Liver (tissue), 3 donors: Measurements from ENCODE around the gene OSTN.

Source experiments
- EGR1 ChIP-seq, 2 donors: IDR thresholded peaks; 2 replicates each; pipeline ENCODE4 v1.6.1; 2016 to 2018; ENCODE audit warnings: antibody characterized with exemption in 2 of 2, low read depth in 2 of 2
- FOXA1 ChIP-seq: IDR thresholded peaks from 2 replicates; pipeline ENCODE4 v1.6.1; 2016; ENCODE audit warnings: antibody characterized with exemption
- GABPA ChIP-seq, 2 donors: IDR thresholded peaks in 1 of 2; conservative IDR thresholded peaks in 1 of 2; 2 replicates each; pipeline ENCODE4 v1.6.1; 2016; ENCODE audit warnings: antibody characterized with exemption in 2 of 2, mild to moderate bottlenecking in 1 of 2, moderate library complexity in 1 of 2
- JUND ChIP-seq, 2 donors: IDR thresholded peaks; 2 replicates each; pipeline ENCODE4 v1.6.1; 2016; ENCODE audit warnings: antibody characterized with exemption in 2 of 2
- RAD21 ChIP-seq, 2 donors: IDR thresholded peaks; 2 replicates each; pipeline ENCODE4 v1.6.1; 2016; ENCODE audit warnings: antibody characterized with exemption in 2 of 2, mild to moderate bottlenecking in 2 of 2
- RXRA ChIP-seq, 2 donors: IDR thresholded peaks; 2 replicates each; pipeline ENCODE4 v1.6.1; 2017 to 2018; ENCODE audit warnings: antibody characterized with exemption in 2 of 2, mild to moderate bottlenecking in 1 of 2
- TAF1 ChIP-seq: conservative IDR thresholded peaks from 2 replicates; pipeline ENCODE4 v1.6.1; 2016; ENCODE audit warnings: antibody characterized with exemption, mild to moderate bottlenecking
- YY1 ChIP-seq: IDR thresholded peaks from 2 replicates; pipeline ENCODE4 v1.6.1; 2016; ENCODE audit warnings: antibody characterized with exemption, mild to moderate bottlenecking
- TF ChIP-seq, protein P1 (sequence below): fragments of 150-350 bp; IDR thresholded peaks from 2 replicates; pipeline ENCODE4 v1.5.1; 2017; ENCODE audit warnings: improper control_type of control experiment, low read depth, low read length; ENCODE audit not compliant: missing input control
- TF ChIP-seq, protein P2 (sequence below): IDR thresholded peaks from 2 replicates; pipeline ENCODE4 v1.6.1; 2016; ENCODE audit warnings: antibody characterized with exemption
- TF ChIP-seq, protein P3 (sequence below): IDR thresholded peaks from 2 replicates; pipeline ENCODE4 v1.6.1; 2016; ENCODE audit warnings: antibody characterized with exemption, mild to moderate bottlenecking
- TF ChIP-seq, protein P4 (sequence below): IDR thresholded peaks from 2 replicates; pipeline ENCODE4 v1.6.1; 2016; ENCODE audit warnings: antibody characterized with exemption
- donor health status: healthy.
- donor health status: healthy.

DNA sequence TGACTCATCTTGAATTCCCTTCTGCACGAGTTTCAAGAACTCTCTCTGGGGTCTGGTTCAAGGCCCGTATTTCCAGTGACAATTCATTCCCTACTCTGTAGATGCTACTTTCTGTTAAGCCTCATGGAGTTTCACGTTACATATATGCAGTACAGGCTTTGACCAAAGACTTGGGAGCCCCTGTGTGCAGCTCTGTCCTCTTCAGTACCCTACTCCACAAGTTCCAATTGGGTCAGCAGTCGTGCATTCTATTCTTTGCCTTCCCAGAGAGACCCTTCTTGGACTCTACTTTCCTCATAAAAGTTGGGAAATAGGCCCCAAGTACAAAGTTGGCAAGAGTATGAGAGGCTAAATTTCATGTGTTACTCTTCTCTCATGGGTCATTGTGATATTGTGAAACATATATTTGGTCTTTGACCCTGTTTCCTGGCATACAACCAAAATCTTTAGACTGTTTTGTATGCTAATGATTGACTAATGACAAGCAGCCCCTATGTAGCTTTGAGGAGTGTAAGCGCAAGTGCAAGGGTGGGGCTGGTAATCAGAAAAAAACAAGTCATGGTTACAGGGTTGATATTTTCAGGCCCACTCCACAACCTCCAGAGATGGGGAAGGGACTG lies 115.2 kb downstream of the OSTN start:
- TF ChIP-seq GABPA (IDR thresholded peaks at IDR 0.05 in 1 of 2, conservative IDR thresholded peaks at IDR 0.05 in 1 of 2) = no peak
- TF ChIP-seq, protein P1, sequence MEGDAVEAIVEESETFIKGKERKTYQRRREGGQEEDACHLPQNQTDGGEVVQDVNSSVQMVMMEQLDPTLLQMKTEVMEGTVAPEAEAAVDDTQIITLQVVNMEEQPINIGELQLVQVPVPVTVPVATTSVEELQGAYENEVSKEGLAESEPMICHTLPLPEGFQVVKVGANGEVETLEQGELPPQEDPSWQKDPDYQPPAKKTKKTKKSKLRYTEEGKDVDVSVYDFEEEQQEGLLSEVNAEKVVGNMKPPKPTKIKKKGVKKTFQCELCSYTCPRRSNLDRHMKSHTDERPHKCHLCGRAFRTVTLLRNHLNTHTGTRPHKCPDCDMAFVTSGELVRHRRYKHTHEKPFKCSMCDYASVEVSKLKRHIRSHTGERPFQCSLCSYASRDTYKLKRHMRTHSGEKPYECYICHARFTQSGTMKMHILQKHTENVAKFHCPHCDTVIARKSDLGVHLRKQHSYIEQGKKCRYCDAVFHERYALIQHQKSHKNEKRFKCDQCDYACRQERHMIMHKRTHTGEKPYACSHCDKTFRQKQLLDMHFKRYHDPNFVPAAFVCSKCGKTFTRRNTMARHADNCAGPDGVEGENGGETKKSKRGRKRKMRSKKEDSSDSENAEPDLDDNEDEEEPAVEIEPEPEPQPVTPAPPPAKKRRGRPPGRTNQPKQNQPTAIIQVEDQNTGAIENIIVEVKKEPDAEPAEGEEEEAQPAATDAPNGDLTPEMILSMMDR = no peak
- TF ChIP-seq YY1 = peak; percentile 43
- TF ChIP-seq, protein P2, sequence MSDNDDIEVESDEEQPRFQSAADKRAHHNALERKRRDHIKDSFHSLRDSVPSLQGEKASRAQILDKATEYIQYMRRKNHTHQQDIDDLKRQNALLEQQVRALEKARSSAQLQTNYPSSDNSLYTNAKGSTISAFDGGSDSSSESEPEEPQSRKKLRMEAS = peak; percentile 49
- TF ChIP-seq, protein P3, sequence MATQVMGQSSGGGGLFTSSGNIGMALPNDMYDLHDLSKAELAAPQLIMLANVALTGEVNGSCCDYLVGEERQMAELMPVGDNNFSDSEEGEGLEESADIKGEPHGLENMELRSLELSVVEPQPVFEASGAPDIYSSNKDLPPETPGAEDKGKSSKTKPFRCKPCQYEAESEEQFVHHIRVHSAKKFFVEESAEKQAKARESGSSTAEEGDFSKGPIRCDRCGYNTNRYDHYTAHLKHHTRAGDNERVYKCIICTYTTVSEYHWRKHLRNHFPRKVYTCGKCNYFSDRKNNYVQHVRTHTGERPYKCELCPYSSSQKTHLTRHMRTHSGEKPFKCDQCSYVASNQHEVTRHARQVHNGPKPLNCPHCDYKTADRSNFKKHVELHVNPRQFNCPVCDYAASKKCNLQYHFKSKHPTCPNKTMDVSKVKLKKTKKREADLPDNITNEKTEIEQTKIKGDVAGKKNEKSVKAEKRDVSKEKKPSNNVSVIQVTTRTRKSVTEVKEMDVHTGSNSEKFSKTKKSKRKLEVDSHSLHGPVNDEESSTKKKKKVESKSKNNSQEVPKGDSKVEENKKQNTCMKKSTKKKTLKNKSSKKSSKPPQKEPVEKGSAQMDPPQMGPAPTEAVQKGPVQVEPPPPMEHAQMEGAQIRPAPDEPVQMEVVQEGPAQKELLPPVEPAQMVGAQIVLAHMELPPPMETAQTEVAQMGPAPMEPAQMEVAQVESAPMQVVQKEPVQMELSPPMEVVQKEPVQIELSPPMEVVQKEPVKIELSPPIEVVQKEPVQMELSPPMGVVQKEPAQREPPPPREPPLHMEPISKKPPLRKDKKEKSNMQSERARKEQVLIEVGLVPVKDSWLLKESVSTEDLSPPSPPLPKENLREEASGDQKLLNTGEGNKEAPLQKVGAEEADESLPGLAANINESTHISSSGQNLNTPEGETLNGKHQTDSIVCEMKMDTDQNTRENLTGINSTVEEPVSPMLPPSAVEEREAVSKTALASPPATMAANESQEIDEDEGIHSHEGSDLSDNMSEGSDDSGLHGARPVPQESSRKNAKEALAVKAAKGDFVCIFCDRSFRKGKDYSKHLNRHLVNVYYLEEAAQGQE = peak; percentile 44
- TF ChIP-seq JUND (IDR thresholded peaks at IDR 0.05) = no peak
- no peak for TF ChIP-seq TAF1
- TF ChIP-seq EGR1 (IDR thresholded peaks at IDR 0.05; ENCODE audit: low read depth in 2 of 2) = no peak
- no peak for TF ChIP-seq FOXA1
- peak; percentile 35 to 39 for TF ChIP-seq RAD21 (IDR thresholded peaks at IDR 0.05)
- TF ChIP-seq, protein P4, sequence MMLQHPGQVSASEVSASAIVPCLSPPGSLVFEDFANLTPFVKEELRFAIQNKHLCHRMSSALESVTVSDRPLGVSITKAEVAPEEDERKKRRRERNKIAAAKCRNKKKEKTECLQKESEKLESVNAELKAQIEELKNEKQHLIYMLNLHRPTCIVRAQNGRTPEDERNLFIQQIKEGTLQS = no peak
- TF ChIP-seq RXRA (IDR thresholded peaks at IDR 0.05) = peak; percentile 55 to 69
